ENCODE results near the gene CDKN2C.

Gene CDKN2C

GRCh38 chr1:50977575-50978143, 7.6 kb downstream of the CDKN2C start:
- H3K27ac ChIP-seq: peak overlapping the region; percentile 66
- TF ChIP-seq CTCF (conservative IDR thresholded peaks at IDR 0.05) (no peak), ZFX (IDR thresholded peaks at IDR 0.05) (peak; percentile 64)

- TF ChIP-seq CTCF (conservative IDR thresholded peaks at IDR 0.05): no peak
- no peak for TF ChIP-seq ZFX (IDR thresholded peaks at IDR 0.05)
- peak overlapping the region; percentile 66 for H3K27ac ChIP-seq
Observed at GRCh38 chr1:50978144-50978851, 8.3 kb downstream of the CDKN2C start.

- no peak for TF ChIP-seq CTCF (conservative IDR thresholded peaks at IDR 0.05)
- no peak for TF ChIP-seq ZFX (IDR thresholded peaks at IDR 0.05)
- H3K27ac ChIP-seq: peak overlapping the region; percentile 66; the same call in 1 of the 2 replicates
Observed at GRCh38 chr1:50978852-50979781, 9.1 kb downstream of the CDKN2C start.

DNA sequence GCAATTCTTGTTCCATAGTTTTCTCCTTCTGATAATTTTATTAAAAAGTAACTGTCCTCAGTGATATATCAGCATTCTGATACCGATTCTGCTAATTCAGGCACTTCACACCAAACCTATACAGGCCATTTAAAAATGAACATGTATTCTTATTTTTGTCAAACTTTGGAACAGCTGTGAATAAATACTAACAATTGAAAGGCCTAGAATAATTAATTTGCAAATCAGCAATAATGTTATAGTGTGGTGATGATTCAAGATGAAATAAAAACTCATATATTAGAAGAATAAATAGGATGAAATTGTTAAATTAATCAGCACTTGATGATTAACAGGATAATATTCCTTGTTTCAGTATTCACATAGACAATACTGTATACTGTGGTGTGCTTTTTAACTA, 9.9 kb downstream of the CDKN2C start:
- no peak for TF ChIP-seq CTCF (conservative IDR thresholded peaks at IDR 0.05)
- TF ChIP-seq ZFX (IDR thresholded peaks at IDR 0.05): no peak

GRCh38 chr1:50980505-50980904, 10.5 kb downstream of the CDKN2C start:
- TF ChIP-seq CTCF (conservative IDR thresholded peaks at IDR 0.05): no peak
- no peak for TF ChIP-seq ZFX (IDR thresholded peaks at IDR 0.05)
- no peak overlapping the region for H3K27ac ChIP-seq

More for the DNA sequence above, 9.9 kb downstream of the CDKN2C start:
- H3K27ac ChIP-seq: no peak overlapping the region

DNA sequence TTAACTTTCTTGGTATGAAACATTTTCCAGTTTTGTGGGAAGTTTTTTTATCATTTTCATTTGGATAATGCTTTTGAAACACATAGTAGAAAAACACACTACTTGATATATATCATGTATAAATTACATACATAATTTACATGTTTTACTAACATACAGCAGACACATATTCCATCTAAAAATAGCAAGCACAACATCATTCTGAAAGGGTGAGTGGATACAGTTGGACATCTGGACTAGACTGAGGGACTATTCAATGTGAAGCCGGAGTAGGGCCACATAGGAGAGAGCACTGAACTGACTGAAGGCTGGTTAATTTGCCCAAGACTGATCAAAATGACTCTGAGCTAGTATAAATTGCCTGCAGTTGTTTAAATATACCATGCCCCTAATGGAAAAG, 11.7 kb downstream of the CDKN2C start:
- H3K27ac ChIP-seq: no peak overlapping the region
- no peak for TF ChIP-seq ZFX (IDR thresholded peaks at IDR 0.05)
- TF ChIP-seq CTCF (conservative IDR thresholded peaks at IDR 0.05): no peak

- no peak overlapping the region for H3K27ac ChIP-seq
- no peak for TF ChIP-seq ZFX (IDR thresholded peaks at IDR 0.05)
- TF ChIP-seq CTCF (conservative IDR thresholded peaks at IDR 0.05): no peak
Observed at GRCh38 chr1:50982611-50983010, 12.6 kb downstream of the CDKN2C start.
